H1 (cell line): ENCODE measurements around the gene OR11A1. TPM values are rescaled to one million over a fixed set of nuclear protein-coding genes. Genes with fewer than 3 reads are reported as not detected.
A peak's percentile ranks its signal among the peaks of the same experiment; 100 is the strongest.

Source experiments
- CTCF ChIA-PET: fragments of 300-600 bp; sonication (Branson Sonifier 250); formaldehyde crosslinking; loops from one replicate; lab custom pipeline; 2021; ENCODE audit not compliant: partially characterized antibody; lab: Charles Lee
- POLR2A ChIA-PET: fragments of 300-600 bp; sonication (Branson Sonifier 250); formaldehyde crosslinking; loops from one replicate; lab custom pipeline; 2021; ENCODE audit warnings: inconsistent platforms; ENCODE audit not compliant: partially characterized antibody; lab: Charles Lee
- DNase-seq, 2 experiments: peaks; one replicate each; pipeline versions ENCODE4 v3.0.0 to v3.0.0-alpha.2; 2010 to 2022; ENCODE audit warnings: low spot score in 2 of 2, low read depth in 1 of 2, mixed read lengths in 1 of 2
- FAIRE-seq: peaks from 2 replicates; lab custom pipeline; 2011; peaks lifted over from hg19 to GRCh38; lab: Jason Lieb, UNC
- H2AFZ ChIP-seq: 2 replicates; pipeline ENCODE4 v1.8.1; 2012; ENCODE audit warnings: low read length, inconsistent platforms
- H2AK5ac ChIP-seq: 2 replicates; pipeline ENCODE4 v1.6.1; 2013; ENCODE audit warnings: low read depth, low read length
- H2BK120ac ChIP-seq: replicated peaks from 2 replicates; pipeline ENCODE3; 2013; ENCODE audit warnings: low read depth, low read length, inconsistent platforms
- H2BK12ac ChIP-seq: 2 replicates; pipeline ENCODE4 v1.6.1; 2013; ENCODE audit warnings: low read depth, low read length
- H2BK15ac ChIP-seq: 2 replicates; pipeline ENCODE4 v1.6.1; 2013; ENCODE audit warnings: low read length
- H2BK20ac ChIP-seq: 2 replicates; pipeline ENCODE4 v1.6.1; 2013; ENCODE audit warnings: low read length
- H2BK5ac ChIP-seq: 2 replicates; pipeline ENCODE4 v1.6.1; 2013; ENCODE audit warnings: low read depth, low read length
- H3K14ac ChIP-seq: 2 replicates; pipeline ENCODE4 v1.6.1; 2013; ENCODE audit warnings: inconsistent platforms; ENCODE audit not compliant: insufficient read length
- H3K18ac ChIP-seq: 2 replicates; pipeline ENCODE4 v1.6.1; 2013; ENCODE audit warnings: low read length; ENCODE audit errors: extremely low read depth
- H3K23ac ChIP-seq: 2 replicates; pipeline ENCODE4 v1.6.1; 2013; ENCODE audit warnings: inconsistent platforms; ENCODE audit not compliant: insufficient read length
- H3K23me2 ChIP-seq: 2 replicates; pipeline ENCODE4 v1.6.1; 2013; ENCODE audit warnings: low read depth, low read length
- H3K27ac ChIP-seq: 2 replicates; pipeline ENCODE4 v1.6.1; 2011; ENCODE audit warnings: low read depth, low read length, inconsistent platforms
- H3K27me3 ChIP-seq, 4 experiments: replicated peaks in 1 of 4; 1 replicate in 1 of 4; 2 replicates in 3 of 4; pipeline versions ENCODE4 v1.6.1 to v1.8.1; 2011 to 2013; ENCODE audit warnings: low read length in 3 of 4, mild to moderate bottlenecking in 3 of 4, inconsistent platforms in 2 of 4, mixed read lengths in 2 of 4, moderate library complexity in 1 of 4; ENCODE audit not compliant: control insufficient read depth in 3 of 4, insufficient read depth in 3 of 4; ENCODE audit errors: extremely low read depth in 1 of 4
- H3K36me3 ChIP-seq, 4 experiments: 2 replicates each; pipeline versions ENCODE4 v1.6.1 to v1.8.1; 2011 to 2013; ENCODE audit warnings: mild to moderate bottlenecking in 4 of 4, low read length in 3 of 4, moderate library complexity in 2 of 4, control low read depth in 1 of 4, inconsistent platforms in 1 of 4; ENCODE audit not compliant: insufficient read depth in 4 of 4, control insufficient read depth in 2 of 4
- H3K4ac ChIP-seq: replicated peaks from 2 replicates; pipeline ENCODE3; 2013; ENCODE audit warnings: low read length, low read depth, mixed read lengths, inconsistent platforms; ENCODE audit not compliant: insufficient read length
- H3K4me1 ChIP-seq, 4 experiments: replicated peaks in 1 of 4; 1 replicate in 1 of 4; 2 replicates in 3 of 4; pipeline versions ENCODE4 v1.6.1 to v1.8.1; 2011 to 2013; ENCODE audit warnings: low read length in 3 of 4, inconsistent platforms in 2 of 4, mixed read lengths in 1 of 4; ENCODE audit not compliant: insufficient read depth in 4 of 4, control insufficient read depth in 3 of 4
- H3K4me2 ChIP-seq, 2 experiments: 2 replicates each; pipeline versions ENCODE4 v1.6.1 to v1.8.1; 2011 to 2013; ENCODE audit warnings: low read depth in 2 of 2, low read length in 2 of 2, control low read depth in 1 of 2, inconsistent platforms in 1 of 2, mild to moderate bottlenecking in 1 of 2; ENCODE audit not compliant: insufficient read depth in 1 of 2
- H3K4me3 ChIP-seq, 4 experiments: fragments of 200-600, 300-600 bp in 1 of 4; sonication (generic), shearing (Covaris generic), sonication (Bioruptor Twin) in 1 of 4; 2 replicates each; pipeline versions ENCODE4 v1.5.1 to v1.8.1; 2011 to 2016; ENCODE audit warnings: low read length in 4 of 4, low read depth in 3 of 4, control low read depth in 2 of 4, inconsistent platforms in 2 of 4, mild to moderate bottlenecking in 2 of 4, mixed read lengths in 1 of 4, moderate library complexity in 1 of 4; ENCODE audit not compliant: insufficient read depth in 2 of 4; ENCODE audit errors: extremely low read depth in 1 of 4
- H3K56ac ChIP-seq: replicated peaks from 2 replicates; pipeline ENCODE3; 2013; ENCODE audit warnings: low read depth, mild to moderate bottlenecking, mixed read lengths, low read length, inconsistent platforms; ENCODE audit not compliant: insufficient read length
- H3K79me1 ChIP-seq: 2 replicates; pipeline ENCODE4 v1.6.1; 2013; ENCODE audit warnings: low read depth, low read length, control low read depth
- H3K79me2 ChIP-seq, 2 experiments: 2 replicates each; pipeline versions ENCODE4 v1.6.1 to v1.8.1; 2012 to 2013; ENCODE audit warnings: low read length in 2 of 2, mild to moderate bottlenecking in 2 of 2, inconsistent platforms in 1 of 2; ENCODE audit not compliant: insufficient read depth in 2 of 2, control insufficient read depth in 1 of 2
- H3K9ac ChIP-seq, 4 experiments: replicated peaks in 1 of 4; 1 replicate in 1 of 4; 2 replicates in 3 of 4; pipeline versions ENCODE4 v1.6.1 to v1.8.1; 2011 to 2013; ENCODE audit warnings: low read depth in 3 of 4, low read length in 3 of 4, control low read depth in 2 of 4, mild to moderate bottlenecking in 2 of 4, moderate library complexity in 2 of 4, inconsistent platforms in 1 of 4; ENCODE audit errors: extremely low read depth in 1 of 4
- H3K9me3 ChIP-seq, 2 experiments: 2 replicates each; pipeline versions ENCODE4 v1.6.1 to v1.8.1; 2012 to 2013; ENCODE audit warnings: mild to moderate bottlenecking in 2 of 2, moderate library complexity in 2 of 2, control low read depth in 1 of 2, inconsistent platforms in 1 of 2, low read depth in 1 of 2, low read length in 1 of 2, mixed read lengths in 1 of 2; ENCODE audit not compliant: insufficient read depth in 2 of 2
- H4K20me1 ChIP-seq, 2 experiments: replicated peaks in 1 of 2; 2 replicates each; pipeline versions ENCODE3 to v1.8.1; 2011 to 2013; ENCODE audit warnings: inconsistent platforms in 2 of 2, low read length in 2 of 2, mild to moderate bottlenecking in 1 of 2; ENCODE audit not compliant: insufficient read depth in 2 of 2, control insufficient read depth in 1 of 2
- H4K5ac ChIP-seq: 2 replicates; pipeline ENCODE4 v1.6.1; 2013; ENCODE audit warnings: low read length, low read depth, mixed read lengths, inconsistent platforms; ENCODE audit not compliant: insufficient read length
- H4K8ac ChIP-seq: 2 replicates; pipeline ENCODE4 v1.8.0; 2013; ENCODE audit warnings: mild to moderate bottlenecking, moderate library complexity, low read length, inconsistent platforms; ENCODE audit not compliant: insufficient read depth; ENCODE audit errors: extremely low read depth
- H4K91ac ChIP-seq: replicated peaks from 2 replicates; pipeline ENCODE3; 2013; ENCODE audit warnings: low read length, mixed read lengths, inconsistent platforms; ENCODE audit not compliant: insufficient read length
- ASH2L ChIP-seq: fragments of 200-600, 300-600 bp; sonication (generic); IDR thresholded peaks from one replicate; pipeline ENCODE4 v1.7.1; 2017; ENCODE audit warnings: low read length
- BACH1 ChIP-seq: IDR thresholded peaks from 2 replicates; pipeline ENCODE4 v1.6.1; 2012; ENCODE audit warnings: low read length, improper control_type of control experiment
- BCL11A ChIP-seq, 2 experiments: IDR thresholded peaks; one replicate each; pipeline ENCODE4 v1.6.1; 2011; ENCODE audit warnings: low read depth in 2 of 2, low read length in 2 of 2, mild to moderate bottlenecking in 2 of 2
- EP300 ChIP-seq, 2 experiments: IDR thresholded peaks; 1 replicate in 1 of 2; 2 replicates in 1 of 2; pipeline ENCODE4 v1.6.1; 2011 to 2012; ENCODE audit warnings: low read depth in 2 of 2, low read length in 2 of 2, mild to moderate bottlenecking in 2 of 2, borderline replicate concordance in 1 of 2, inconsistent platforms in 1 of 2, moderate library complexity in 1 of 2
- GTF2F1 ChIP-seq: IDR thresholded peaks from 2 replicates; pipeline ENCODE4 v1.6.1; 2012; ENCODE audit warnings: low read depth, low read length, improper control_type of control experiment, borderline replicate concordance
- HDAC2 ChIP-seq, 2 experiments: fragments of 300-600 bp in 1 of 2; sonication (generic) in 1 of 2; IDR thresholded peaks; 2 replicates each; pipeline ENCODE4 v1.6.1; 2011 to 2012; ENCODE audit warnings: low read depth in 2 of 2, low read length in 2 of 2, mild to moderate bottlenecking in 2 of 2, moderate library complexity in 2 of 2, borderline replicate concordance in 1 of 2, inconsistent platforms in 1 of 2
- NANOG ChIP-seq: IDR thresholded peaks from 2 replicates; pipeline ENCODE4 v1.6.1; 2011; ENCODE audit warnings: low read length, low read depth, mild to moderate bottlenecking, inconsistent platforms; ENCODE audit not compliant: insufficient read depth, poor library complexity, severe bottlenecking
- POLR2A ChIP-seq, 2 experiments: IDR thresholded peaks; 1 replicate in 1 of 2; 2 replicates in 1 of 2; pipeline ENCODE4 v1.6.1; 2011; ENCODE audit warnings: low read depth in 2 of 2, low read length in 2 of 2, mild to moderate bottlenecking in 2 of 2; ENCODE audit errors: control extremely low read depth in 1 of 2
- RAD21 ChIP-seq, 2 experiments: IDR thresholded peaks in 1 of 2; conservative IDR thresholded peaks in 1 of 2; 2 replicates each; pipeline ENCODE4 v1.6.1; 2011; ENCODE audit warnings: low read depth in 2 of 2, low read length in 2 of 2, improper control_type of control experiment in 1 of 2, inconsistent platforms in 1 of 2, mild to moderate bottlenecking in 1 of 2, moderate library complexity in 1 of 2
- RFX5 ChIP-seq: IDR thresholded peaks from 2 replicates; pipeline ENCODE4 v1.6.1; 2011; ENCODE audit warnings: low read depth, low read length, improper control_type of control experiment, borderline replicate concordance
- RXRA ChIP-seq: IDR thresholded peaks from 2 replicates; pipeline ENCODE4 v1.6.1; 2011; ENCODE audit warnings: low read depth, mild to moderate bottlenecking, low read length, moderate library complexity; ENCODE audit not compliant: insufficient read depth
- SP2 ChIP-seq: IDR thresholded peaks from 2 replicates; pipeline ENCODE4 v1.6.1; 2012; ENCODE audit warnings: mild to moderate bottlenecking, low read length, inconsistent platforms
- SRF ChIP-seq: IDR thresholded peaks from 2 replicates; pipeline ENCODE4 v1.6.1; 2011; ENCODE audit warnings: mild to moderate bottlenecking, low read depth, low read length, moderate library complexity
- WGBS, 2 experiments: shearing (Covaris generic) in 1 of 2; methylation state at CpG; one replicate each; pipeline versions ENCODE4 v1.1.6 to v1.1.7; 2013 to 2015; ENCODE audit warnings: low lambda C conversion rate in 2 of 2, mixed read lengths in 2 of 2, inconsistent platforms in 1 of 2, low coverage in 1 of 2, missing lambda C conversion rate in 1 of 2; ENCODE audit not compliant: insufficient replicate concordance in 2 of 2, insufficient coverage in 1 of 2, insufficient read length in 1 of 2; ENCODE audit errors: extremely low coverage in 1 of 2, missing lambda C conversion rate in 1 of 2; 5-methylcytosine and 5-hydroxymethylcytosine counted together
- polyA plus RNA-seq, 7 experiments: library from polyadenylated mRNA; depleted of rRNA in 3 of 7; stranded (reverse) in 5 of 7; unstranded in 2 of 7; fragments of >200 nt in 5 of 7; fragments of 200-250 nt in 2 of 7; gene quantifications; 1 replicate in 5 of 7; 2 replicates in 1 of 7; 4 replicates in 1 of 7; pipeline versions ENCODE4 v1.2.1 to v1.2.3, GENCODE V29; 2011 to 2013; ENCODE audit warnings: missing spikeins in 2 of 7, mixed read lengths in 2 of 7
- total RNA-seq: library from RNA; stranded (reverse); fragmentation: NEBNext Ultra II Directional; extraction: Animal tissue kit (Norgen Biotek cat#: 25700); gene quantifications from 2 replicates; pipeline ENCODE4 v1.2.1, GENCODE V29; 2021

Gene OR11A1
- total and polyA plus RNA-seq, 2 of the 8 experiments (the other 6 are each of a cell fraction or from before 2014, with no cell fraction given), result not detected

DNA sequence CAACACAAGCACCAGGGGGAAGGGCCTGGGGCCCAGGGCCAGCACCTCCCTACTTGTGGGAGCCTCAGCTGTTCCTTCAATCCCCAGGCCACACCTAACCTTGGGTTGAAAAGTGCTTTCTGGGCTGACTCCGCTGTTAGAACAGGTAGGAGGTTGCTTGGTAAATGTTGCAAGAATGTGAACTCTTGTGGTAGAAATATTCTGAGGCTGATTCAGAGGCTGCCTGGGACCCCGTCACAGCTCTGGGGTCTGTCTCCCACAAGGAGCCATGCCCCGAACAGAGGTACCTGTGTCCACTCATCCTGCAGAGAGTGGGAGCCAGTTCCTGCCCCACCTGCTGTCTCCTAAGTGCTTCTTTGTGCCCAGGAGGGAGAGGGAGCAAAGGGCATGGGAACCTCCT is 45.3 kb upstream of the OR11A1 start:
- Histone ChIP-seq H2AK5ac (no peak overlapping the region), H2BK12ac (no peak overlapping the region), H3K18ac (no peak overlapping the region), H4K91ac (no peak overlapping the region), H3K4me2 (no peak overlapping the region), H3K79me2 (no peaks in the 10 kb centered on the region), H2BK5ac (no peak overlapping the region; the same call in 1 of the 2 replicates), H3K27me3 (no peaks in the 10 kb centered on the region), H2BK120ac (no peak overlapping the region), H3K79me1 (no peaks in the 10 kb centered on the region; the same call in 1 of the 2 replicates), H3K23me2 (no peaks in the 10 kb centered on the region), H3K9me3 (no peaks in the 10 kb centered on the region), H3K23ac (no peak overlapping the region), H3K4me1 (no peaks in the 10 kb centered on the region; a peak in 1 of 7 replicates), H3K56ac (no peak overlapping the region), H3K4ac (no peak overlapping the region), H2AFZ (no peak overlapping the region; the same call in 1 of the 2 replicates), H3K27ac (no peak overlapping the region), H3K9ac (0 out of 7 replicates have a peak overlapping the region, but pooled peaks of 1 of the 4 experiments have one; percentile 9), H3K36me3 (no peaks in the 10 kb centered on the region), H4K5ac (no peak overlapping the region), H3K4me3 (no peak overlapping the region), H4K8ac (no peak overlapping the region; the same call in 1 of the 2 replicates), H2BK20ac (no peak overlapping the region), H3K14ac (no peak overlapping the region), H4K20me1 (no peaks in the 10 kb centered on the region), H2BK15ac (no peak overlapping the region)
- no peak for FAIRE-seq
- WGBS, 2 experiments, result 74% methylated on average over 3 of the region's 3 CpGs; no CpG with 5 or more reads in 1 of the 2 experiments
- POLR2A ChIA-PET, result no interaction called here
- CTCF ChIA-PET, result interaction anchor here (1.2 kb wide), 1 partner anchor 29 kb away, joined by 3 read pairs; no protein-coding TSS in a partner anchor
- peak in 1 of 2 experiments; percentile 41 for DNase-seq
- TF ChIP-seq ASH2L (no peak), BACH1 (no peak), POLR2A (IDR thresholded peaks at IDR 0.05; ENCODE audit: control extremely low read depth in 1 of 2, low read depth in 2 of 2, low read length in 2 of 2) (no peak), BCL11A (IDR thresholded peaks at IDR 0.05; ENCODE audit: low read depth in 2 of 2, low read length in 2 of 2) (no peak), HDAC2 (IDR thresholded peaks at IDR 0.05; ENCODE audit: borderline replicate concordance in 1 of 2, low read depth in 2 of 2, low read length in 2 of 2) (no peak), RXRA (no peak), SRF (no peak), RAD21 (IDR thresholded peaks at IDR 0.05 in 1 of 2, conservative IDR thresholded peaks at IDR 0.05 in 1 of 2; ENCODE audit: low read depth in 2 of 2, low read length in 2 of 2) (no peak), SP2 (no peak), NANOG (no peak), EP300 (IDR thresholded peaks at IDR 0.05; ENCODE audit: borderline replicate concordance in 1 of 2, low read depth in 2 of 2, low read length in 2 of 2) (no peak), RFX5 (no peak), GTF2F1 (no peak)
